ENCODE measurements around the gene DAND5.

DAND5 gene

GRCh38 chr19:12959481-12959880 lies 9.9 kb upstream of the DAND5 start:
- no peak for TF ChIP-seq CTCF (IDR thresholded peaks at IDR 0.05)
- no peak overlapping the region for H3K27ac ChIP-seq

GRCh38 chr19:12965017-12965811 lies 4.2 kb upstream of the DAND5 start:
- peak; percentile 98 for TF ChIP-seq CTCF (IDR thresholded peaks at IDR 0.05)
- TF ChIP-seq ZFX (IDR thresholded peaks at IDR 0.05; ENCODE audit: borderline replicate concordance): no peak
- H3K27ac ChIP-seq: peak overlapping the region; percentile 68

- peak overlapping the region; percentile 68 for H3K27ac ChIP-seq
- TF ChIP-seq CTCF (IDR thresholded peaks at IDR 0.05): no peak
- TF ChIP-seq ZFX (IDR thresholded peaks at IDR 0.05; ENCODE audit: borderline replicate concordance): no peak
Measured at GRCh38 chr19:12965812-12966135, 3.6 kb upstream of the DAND5 start.

GRCh38 chr19:12967907-12968306 lies 1.5 kb upstream of the DAND5 start:
- TF ChIP-seq CTCF (IDR thresholded peaks at IDR 0.05) (no peak), ZFX (IDR thresholded peaks at IDR 0.05; ENCODE audit: borderline replicate concordance) (no peak)
- no peak overlapping the region for H3K27ac ChIP-seq

- no peak overlapping the region for H3K27ac ChIP-seq
- no peak for TF ChIP-seq ZFX (IDR thresholded peaks at IDR 0.05; ENCODE audit: borderline replicate concordance)
- no peak for TF ChIP-seq CTCF (IDR thresholded peaks at IDR 0.05)
Measured at GRCh38 chr19:12970070-12970820, 869 bp downstream of the DAND5 start.

GRCh38 chr19:12973236-12973635 lies 3.9 kb downstream of the DAND5 start:
- no peak overlapping the region for H3K27ac ChIP-seq
- TF ChIP-seq ZFX (IDR thresholded peaks at IDR 0.05; ENCODE audit: borderline replicate concordance) (no peak), CTCF (IDR thresholded peaks at IDR 0.05) (no peak)
